NCI-H2029 treated with DMSO at 0.1 percent for 48 hours (cell line): ENCODE results near the gene DIPK1C.
"Not testable (repeated sequence)": the region's sequence is repeated elsewhere in the genome, so short reads cannot be mapped to it uniquely, and the experiment has no call there.

Experiments
- DNase-seq: peaks from one replicate; lab custom pipeline; 2025; lab: John Stamatoyannopoulos, UW

Gene DIPK1C

GRCh38 chr18:74457043-74457724 is at the start of gene DIPK1C:
TSS of gene DIPK1C (minus strand) at chr18:74457308. CDS start at chr18:74457259, 49 bp downstream.
- no peak for DNase-seq

- DNase-seq, result no peak
Observed at GRCh38 chr18:74506448-74507084, 49.5 kb upstream of the DIPK1C start.

GRCh38 chr18:74505776-74506175 is 48.7 kb upstream of the DIPK1C start:
- no peak for DNase-seq

- DNase-seq, result no peak
Observed at GRCh38 chr18:74503137-74503536, 46.0 kb upstream of the DIPK1C start.

- no peak for DNase-seq
Observed at GRCh38 chr18:74501386-74501785, 44.3 kb upstream of the DIPK1C start.

- not testable (repeated sequence) for DNase-seq
Observed at GRCh38 chr18:74500774-74501173, 43.7 kb upstream of the DIPK1C start.

- DNase-seq, result no peak
Observed at GRCh38 chr18:74500372-74500771, 43.3 kb upstream of the DIPK1C start.

GRCh38 chr18:74499633-74500032 is 42.5 kb upstream of the DIPK1C start:
- DNase-seq, result no peak

GRCh38 chr18:74498712-74499627 is 41.9 kb upstream of the DIPK1C start:
- peak; percentile 43 for DNase-seq

GRCh38 chr18:74497778-74498177 is 40.7 kb upstream of the DIPK1C start:
- no peak for DNase-seq

GRCh38 chr18:74497324-74497676 is 40.2 kb upstream of the DIPK1C start:
- DNase-seq, result no peak

GRCh38 chr18:74496508-74497323 is 39.6 kb upstream of the DIPK1C start:
- DNase-seq, result no peak

- DNase-seq, result peak; percentile 52
Observed at GRCh38 chr18:74495581-74496507, 38.7 kb upstream of the DIPK1C start, which contains the start of gene CNDP2. TSS of gene CNDP2 (plus strand) at chr18:74496363. CDS start at chr18:74499974, 3,611 bp downstream.

- no peak for DNase-seq
Observed at GRCh38 chr18:74494514-74494913, 37.4 kb upstream of the DIPK1C start.

GRCh38 chr18:74493689-74494088 is 36.6 kb upstream of the DIPK1C start:
- DNase-seq, result no peak

- DNase-seq, result no peak
Observed at GRCh38 chr18:74492259-74492658, 35.2 kb upstream of the DIPK1C start.

GRCh38 chr18:74489676-74490075 is 32.6 kb upstream of the DIPK1C start:
- no peak for DNase-seq

GRCh38 chr18:74488864-74489263 is 31.8 kb upstream of the DIPK1C start:
- no peak for DNase-seq

- no peak for DNase-seq
Observed at GRCh38 chr18:74488354-74488753, 31.2 kb upstream of the DIPK1C start.

GRCh38 chr18:74486119-74486849 is 29.2 kb upstream of the DIPK1C start:
- DNase-seq, result no peak
